LNCAP (cell line): Measurements from ENCODE around the gene IQSEC3.

Source experiments
- TF ChIP-seq, protein P1 (sequence below): fragments of 450-650 bp; IDR thresholded peaks from 2 replicates; pipeline ENCODE4 v1.5.1; 2017; ENCODE audit warnings: mild to moderate bottlenecking

IQSEC3 gene

DNA sequence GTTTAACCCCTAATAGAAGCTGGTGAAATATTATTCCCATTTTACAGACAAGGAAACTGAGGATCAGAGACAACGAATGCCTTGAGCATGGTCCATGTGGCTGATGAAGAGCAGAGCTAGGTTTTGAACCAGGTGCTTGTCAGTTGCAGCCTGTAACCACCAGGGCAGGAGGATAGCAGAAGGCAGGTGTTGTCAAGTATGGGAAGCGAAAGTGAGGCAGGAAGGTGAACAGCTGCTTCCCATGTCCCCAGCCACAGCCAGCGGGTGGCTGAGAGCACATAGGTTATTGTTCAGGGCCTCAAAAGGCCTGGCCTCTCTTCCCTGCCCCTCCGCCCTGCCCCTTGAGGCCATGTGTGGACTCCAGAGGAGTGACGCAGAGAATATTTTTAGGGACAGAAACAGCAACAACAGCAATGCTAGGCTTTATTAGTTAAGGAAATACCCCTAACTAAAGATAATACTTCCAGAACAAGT, 39.6 kb downstream of the IQSEC3 start:
- TF ChIP-seq, protein P1, sequence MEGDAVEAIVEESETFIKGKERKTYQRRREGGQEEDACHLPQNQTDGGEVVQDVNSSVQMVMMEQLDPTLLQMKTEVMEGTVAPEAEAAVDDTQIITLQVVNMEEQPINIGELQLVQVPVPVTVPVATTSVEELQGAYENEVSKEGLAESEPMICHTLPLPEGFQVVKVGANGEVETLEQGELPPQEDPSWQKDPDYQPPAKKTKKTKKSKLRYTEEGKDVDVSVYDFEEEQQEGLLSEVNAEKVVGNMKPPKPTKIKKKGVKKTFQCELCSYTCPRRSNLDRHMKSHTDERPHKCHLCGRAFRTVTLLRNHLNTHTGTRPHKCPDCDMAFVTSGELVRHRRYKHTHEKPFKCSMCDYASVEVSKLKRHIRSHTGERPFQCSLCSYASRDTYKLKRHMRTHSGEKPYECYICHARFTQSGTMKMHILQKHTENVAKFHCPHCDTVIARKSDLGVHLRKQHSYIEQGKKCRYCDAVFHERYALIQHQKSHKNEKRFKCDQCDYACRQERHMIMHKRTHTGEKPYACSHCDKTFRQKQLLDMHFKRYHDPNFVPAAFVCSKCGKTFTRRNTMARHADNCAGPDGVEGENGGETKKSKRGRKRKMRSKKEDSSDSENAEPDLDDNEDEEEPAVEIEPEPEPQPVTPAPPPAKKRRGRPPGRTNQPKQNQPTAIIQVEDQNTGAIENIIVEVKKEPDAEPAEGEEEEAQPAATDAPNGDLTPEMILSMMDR: no peak

DNA sequence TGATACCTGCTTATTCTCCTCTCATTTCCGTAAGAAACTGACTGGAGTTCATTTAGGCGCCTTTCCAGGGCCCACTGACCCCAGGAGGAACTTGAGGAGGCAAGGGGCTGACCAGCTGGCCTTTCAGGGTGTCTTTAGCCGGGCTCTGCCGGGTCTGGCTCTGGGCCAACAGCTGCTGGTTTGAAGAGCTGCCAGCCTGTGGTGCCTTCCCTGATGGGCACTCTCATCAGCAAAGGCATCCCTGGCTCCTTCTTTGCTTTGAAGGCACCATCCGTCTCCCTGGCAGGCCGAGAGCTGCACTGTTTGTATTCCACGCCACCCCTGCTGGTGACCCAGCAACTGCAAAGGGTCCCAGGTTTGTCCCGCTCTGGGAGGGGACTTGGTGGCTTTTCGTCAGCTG, 42.0 kb downstream of the IQSEC3 start:
- TF ChIP-seq, protein P1: no peak

DNA sequence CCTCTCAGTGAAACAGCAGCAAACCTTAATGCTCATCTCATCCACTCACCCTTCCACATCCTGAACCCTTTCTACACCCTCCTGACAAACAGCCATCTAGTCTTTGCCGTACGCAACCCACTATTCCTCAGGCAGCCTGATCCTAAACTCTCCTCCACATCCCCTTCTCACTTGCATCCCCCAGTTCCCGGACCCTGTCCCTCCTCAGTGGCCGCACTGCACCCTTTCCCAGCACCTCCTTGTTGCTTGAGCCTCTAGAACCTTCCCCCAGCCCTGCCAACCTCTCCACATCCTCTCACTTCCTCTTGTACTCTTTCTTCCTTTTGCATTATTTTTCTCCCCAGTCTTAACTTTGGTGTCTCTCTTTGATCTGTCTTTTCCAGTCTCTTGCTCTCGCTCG, 42.9 kb downstream of the IQSEC3 start:
- TF ChIP-seq, protein P1: no peak

DNA sequence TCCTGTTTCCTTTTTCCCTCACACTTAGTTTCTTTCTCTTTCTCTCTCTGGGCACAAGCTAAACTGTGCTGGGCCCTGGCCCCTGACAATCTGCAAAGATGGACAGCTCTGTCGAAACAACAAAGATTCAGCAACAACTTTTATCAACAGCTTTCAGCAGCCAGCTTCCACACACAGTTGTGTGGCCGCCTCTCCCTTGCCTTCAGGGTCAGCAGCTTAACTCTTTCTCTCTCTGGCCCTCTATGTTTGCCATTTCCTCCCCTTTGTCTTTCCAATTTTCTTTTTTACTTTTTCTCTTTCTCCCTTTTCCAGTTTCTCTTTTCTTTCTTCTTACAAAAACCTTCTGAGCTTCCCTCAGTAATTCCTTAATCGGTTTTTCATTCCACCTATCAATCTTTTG, 43.3 kb downstream of the IQSEC3 start:
- TF ChIP-seq, protein P1: no peak

DNA sequence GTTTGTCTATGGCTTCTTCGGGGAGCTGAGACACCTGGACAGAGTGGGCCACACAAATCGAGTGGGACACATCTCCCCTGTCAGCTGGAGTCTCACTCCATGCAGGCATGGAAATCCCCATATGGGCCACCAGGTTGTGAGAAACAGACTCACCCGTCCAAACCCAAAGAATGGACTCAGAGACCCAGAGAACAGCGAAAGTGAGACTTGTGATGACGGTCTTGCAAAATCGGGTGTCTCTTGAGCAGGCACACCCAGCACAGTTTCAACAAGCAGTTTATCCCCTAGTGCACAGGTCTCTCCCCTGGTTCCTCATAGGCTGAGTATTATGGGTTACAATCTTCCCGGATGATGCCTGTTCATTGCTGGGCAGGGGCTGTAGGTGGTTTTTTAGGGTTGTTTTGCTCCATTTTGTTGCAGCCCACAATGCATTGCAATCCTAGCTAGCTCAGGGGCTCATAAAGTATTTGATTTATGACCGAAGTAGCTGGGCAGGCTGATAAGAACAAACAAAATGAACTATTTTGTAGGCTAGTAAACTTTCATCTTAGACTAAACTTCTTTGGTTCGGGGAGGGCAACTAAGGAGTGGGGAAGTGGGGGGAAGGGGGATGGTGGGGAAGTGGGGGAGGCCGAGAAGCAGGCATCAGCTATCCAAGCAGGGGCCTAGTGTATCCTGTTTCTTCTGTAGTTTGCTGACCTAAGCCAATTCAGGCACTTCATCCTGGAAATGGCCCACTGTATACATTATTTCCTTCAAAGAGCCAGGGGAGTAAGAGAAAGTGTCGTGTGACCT, 45.3 kb downstream of the IQSEC3 start:
- TF ChIP-seq, protein P1: no peak

DNA sequence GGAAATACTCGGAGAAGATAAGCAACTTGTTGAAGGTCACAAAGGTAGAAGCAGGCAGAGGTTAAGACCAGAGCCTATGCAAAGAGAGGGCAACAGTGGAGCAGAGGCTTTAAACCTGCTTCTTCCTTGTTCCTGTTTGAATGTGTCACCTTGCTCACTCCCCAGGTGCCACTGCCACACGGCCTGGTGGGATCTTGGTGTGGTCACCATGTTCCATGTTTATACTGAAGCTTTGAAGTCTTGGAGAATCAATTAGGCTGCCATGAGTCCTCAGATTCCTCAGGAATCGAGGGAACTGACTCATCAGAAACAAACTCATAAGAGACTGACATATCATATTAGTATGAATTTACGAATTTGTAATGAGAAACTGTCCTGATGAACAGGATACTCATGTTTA, 46.8 kb downstream of the IQSEC3 start:
- TF ChIP-seq, protein P1: no peak

DNA sequence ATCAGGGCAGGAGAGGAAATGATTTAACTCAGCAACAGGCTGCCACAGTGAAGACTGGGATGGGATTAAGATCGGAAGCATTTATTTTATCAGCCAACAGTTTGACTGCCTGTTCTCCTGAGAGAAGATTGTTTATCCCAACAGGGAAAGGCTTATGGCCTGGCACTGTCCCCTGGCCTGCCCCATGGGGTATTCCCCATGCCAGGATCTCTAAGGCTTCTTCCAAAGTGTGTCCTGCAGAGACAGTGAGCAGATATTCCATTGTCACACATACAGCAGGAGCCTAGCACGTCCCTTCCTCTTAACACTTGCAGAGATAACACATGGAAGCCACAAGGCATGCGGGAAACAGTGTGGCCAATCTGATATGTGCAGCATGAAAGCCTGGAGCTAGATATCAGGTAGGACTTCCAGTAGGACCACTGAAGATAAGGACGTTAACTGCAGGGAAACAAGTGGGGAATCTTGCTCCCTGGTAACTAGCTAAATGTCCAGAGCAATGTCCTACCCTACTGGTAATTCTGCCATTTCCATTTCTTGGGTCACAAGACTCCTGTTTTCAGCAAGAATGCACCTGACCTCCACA, 48.2 kb downstream of the IQSEC3 start:
- TF ChIP-seq, protein P1: no peak
